ENCODE results near the gene GATM. TPM values are rescaled to one million over a fixed set of nuclear protein-coding genes. Genes with fewer than 3 reads are reported as not detected.

GATM gene
- total and polyA plus RNA-seq, 2 of the 8 experiments (the other 6 are each of a cell fraction or from before 2014, with no cell fraction given), result 10.2 to 15.1 TPM

DNA sequence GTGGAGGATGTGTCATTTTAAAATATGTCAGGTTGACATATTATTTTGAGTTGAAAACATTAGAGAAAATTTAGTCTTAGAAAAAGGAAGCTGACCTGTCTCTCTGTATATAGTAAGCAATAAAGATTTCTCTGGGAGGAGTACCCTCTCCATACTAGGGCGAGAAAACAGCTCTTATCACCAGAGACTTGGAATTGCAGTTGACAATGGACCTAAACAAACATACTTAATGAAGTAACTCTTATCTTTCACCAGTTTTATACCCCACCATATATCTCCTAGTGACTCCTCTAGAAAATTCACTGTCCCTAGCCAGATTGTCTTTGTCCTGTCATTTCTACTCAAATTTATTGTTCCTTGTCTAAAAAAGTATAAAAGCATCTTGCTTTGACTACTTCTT, 7.2 kb upstream of the GATM start (continued):
- no peak for TF ChIP-seq ZNF274 (IDR thresholded peaks at IDR 0.05; ENCODE audit: borderline replicate concordance, extremely low read depth, low read length)
- TF ChIP-seq CEBPB (IDR thresholded peaks at IDR 0.05; ENCODE audit: low read depth, low read length), result no peak
- no peak for TF ChIP-seq TBP (IDR thresholded peaks at IDR 0.05; ENCODE audit: low read depth, low read length)
- no peak for TF ChIP-seq BACH1 (IDR thresholded peaks at IDR 0.05; ENCODE audit: low read length)
- TF ChIP-seq MAFK (IDR thresholded peaks at IDR 0.05; ENCODE audit: low read depth, low read length), result no peak

Data from H1 (cell line).